Measurements from ENCODE around the gene POU3F2.

POU3F2 gene

GRCh38 chr6:98831057-98831958 is 3.1 kb upstream of the POU3F2 start:
- DNase-seq: peak; percentile 82

GRCh38 chr6:98831959-98832283 is 2.5 kb upstream of the POU3F2 start:
- no peak for DNase-seq

DNA sequence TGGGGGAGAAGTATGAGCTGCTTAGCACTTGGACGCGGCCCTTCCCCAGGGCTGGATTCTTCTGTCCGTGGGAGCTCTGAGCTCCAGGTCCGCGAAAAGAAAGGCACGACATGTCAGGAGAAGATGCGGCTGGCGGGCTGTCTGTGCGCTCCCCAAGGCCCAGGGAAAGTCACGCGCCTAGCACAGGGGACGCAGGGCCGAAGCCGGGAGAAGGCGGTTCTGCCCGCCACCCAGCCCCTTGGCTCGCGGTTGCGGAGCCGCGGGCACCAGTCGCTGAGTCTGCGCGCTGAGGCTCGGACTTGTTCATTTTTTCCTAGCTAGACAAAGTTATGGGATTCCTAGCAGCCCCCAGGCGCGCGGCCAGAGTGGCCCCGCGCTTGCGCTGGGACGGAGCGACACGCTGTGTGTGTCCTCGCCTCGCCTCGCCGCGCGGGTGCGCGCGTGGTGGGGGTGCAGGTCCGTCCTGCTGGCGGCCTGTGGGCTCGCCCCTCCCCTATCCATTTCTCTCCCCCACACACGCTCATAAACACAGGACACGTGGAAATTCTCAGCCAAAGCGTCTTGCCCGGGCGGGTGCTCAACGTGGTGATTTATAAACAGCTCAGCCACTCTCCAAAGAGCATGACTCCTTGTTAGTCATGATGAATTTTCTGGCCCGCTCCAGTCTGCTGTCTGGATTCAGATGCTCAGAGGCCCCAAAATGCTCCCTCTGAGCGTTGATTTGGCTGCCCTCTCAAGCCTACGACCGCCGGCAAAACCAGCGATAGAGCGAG is 1.9 kb upstream of the POU3F2 start:
- DNase-seq: peak; percentile 36

- DNase-seq: peak; percentile 45
These were observed 1.4 kb upstream of the POU3F2 start for GRCh38 chr6:98833057-98833306.

DNA sequence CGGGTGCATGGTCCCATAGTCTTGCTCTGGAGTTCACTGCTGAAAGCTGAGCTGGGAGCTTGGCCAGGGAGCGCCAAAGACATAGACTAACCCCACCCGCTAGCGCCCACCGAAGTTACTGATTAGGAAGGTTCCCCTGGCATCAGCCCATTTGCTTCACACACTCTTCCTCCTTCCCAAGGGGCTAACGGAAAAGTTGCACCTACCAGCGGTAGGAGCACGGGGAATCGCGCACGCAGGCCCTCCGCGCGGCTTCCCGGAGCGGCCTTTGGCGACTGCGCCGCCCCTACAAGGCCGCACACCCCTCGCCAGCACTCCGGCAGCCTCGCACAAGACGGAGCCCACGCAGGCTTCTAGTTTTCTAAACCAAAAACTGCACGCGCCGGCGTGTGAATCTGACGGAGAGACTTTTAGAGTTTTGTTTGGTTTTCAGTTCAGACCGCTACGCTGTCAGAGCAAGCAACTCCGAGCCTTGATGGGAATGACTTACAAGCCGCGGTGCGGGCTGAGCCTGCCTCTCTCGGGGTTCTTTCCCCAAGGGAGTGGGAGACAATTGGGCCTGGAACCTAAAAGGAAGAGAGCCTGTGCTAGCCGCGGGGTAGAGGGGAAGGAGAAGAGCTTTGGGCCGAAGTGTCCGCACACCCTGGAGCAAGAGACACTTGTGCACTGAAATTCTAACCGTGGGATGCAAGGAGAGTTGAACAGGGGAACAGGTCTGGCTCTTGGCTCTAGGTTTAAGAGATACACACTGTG is 891 bp upstream of the POU3F2 start:
- DNase-seq: peak; percentile 59

GRCh38 chr6:98835149-98836024 is 1.0 kb downstream of the POU3F2 start:
- peak; percentile 54 for DNase-seq

- DNase-seq: peak; percentile 54
These were observed 1.9 kb downstream of the POU3F2 start for GRCh38 chr6:98836025-98836961.

DNA sequence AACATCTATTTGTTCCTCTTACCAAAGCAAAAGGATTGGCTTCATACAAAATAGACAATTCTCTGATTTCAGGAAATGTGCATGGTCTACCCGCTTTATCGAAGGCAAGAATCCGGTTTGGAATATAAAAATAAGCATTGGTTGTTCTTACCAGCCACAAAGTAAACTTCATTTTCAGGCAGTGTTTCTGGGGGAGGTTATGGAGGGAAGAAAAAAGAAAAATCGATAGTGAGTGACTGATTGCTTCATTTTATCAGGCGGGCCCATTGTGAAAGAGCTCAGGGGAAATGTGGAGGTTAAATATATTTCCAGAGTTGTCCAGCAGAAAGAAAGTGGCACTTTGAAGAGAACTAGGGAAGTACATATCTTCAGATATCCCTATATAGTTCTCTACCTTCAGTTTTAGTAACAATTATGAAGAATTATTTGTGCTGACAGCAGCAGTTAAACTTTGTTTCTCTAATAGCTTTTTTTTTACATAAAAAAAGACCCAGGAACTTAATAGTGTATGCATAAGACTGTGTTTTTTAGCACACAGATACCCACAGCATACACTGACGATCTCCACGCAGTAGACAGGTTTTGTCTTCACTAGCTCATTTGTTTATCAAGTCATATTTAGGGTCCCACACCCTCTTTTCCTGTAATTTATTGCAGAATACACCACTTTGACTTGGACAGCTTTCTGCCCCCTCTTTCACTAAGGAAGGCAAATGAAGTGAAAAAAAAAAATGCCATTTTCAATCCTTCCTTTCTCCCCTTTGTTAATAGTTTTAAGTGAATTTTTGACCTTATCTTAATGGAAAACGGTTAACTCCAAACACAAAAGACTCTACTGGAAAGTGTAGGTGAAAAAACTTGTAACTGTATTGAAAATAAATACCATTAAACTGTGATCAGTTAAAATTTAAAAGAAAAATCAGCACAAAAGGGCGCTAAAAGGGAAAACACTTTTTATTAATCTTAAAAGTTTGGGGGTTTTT is 2.9 kb downstream of the POU3F2 start:
- DNase-seq: no peak

GRCh38 chr6:98838032-98838431 is 3.7 kb downstream of the POU3F2 start:
- no peak for DNase-seq

DNA sequence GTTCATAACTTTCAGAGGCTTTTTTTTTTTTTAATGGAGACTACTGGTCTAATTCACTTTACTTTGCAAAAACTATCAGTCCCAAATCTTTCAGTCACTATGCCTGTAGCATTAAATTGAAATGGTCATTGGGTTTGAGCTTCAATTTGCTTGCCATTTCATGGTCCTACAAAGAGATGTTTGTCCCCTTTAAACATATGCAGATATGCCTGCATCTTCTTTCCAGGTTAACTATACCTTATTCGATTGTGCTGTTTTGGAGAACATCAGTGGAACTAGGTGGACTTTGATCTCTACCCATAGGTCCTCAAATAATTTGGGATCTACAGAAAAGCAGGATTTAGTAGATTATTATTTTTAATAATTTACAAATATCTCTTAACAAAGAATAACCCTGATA is 4.6 kb downstream of the POU3F2 start:
- DNase-seq: no peak

DNA sequence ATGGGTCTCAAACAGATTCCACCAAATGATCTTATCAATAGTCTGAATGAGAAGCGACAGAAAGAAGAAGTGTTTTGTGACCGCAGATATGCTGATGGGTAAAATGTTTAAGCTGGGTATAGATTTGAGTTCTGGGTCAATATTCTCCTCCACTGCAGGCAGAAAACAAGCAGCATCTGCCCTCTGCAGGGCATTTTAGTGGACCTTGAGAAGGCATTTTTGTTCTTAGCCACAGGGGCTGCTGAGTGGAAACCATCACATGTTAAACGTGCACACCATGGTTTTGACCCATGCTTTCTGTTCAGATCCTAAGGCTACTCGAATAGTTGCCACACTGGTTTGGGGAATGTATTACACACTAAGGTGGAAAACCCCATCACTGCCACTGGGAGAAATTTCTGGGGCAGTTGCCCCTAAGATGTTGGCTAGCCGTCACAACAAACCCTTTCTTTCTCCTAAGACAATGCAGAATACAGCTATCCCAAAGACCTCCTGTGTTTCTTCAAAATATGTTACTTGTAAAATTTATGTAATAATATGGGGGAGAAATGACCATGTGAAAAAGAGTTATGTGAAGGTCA is 5.5 kb downstream of the POU3F2 start:
- no peak for DNase-seq

- no peak for DNase-seq
These were observed 6.0 kb downstream of the POU3F2 start for GRCh38 chr6:98840385-98840784.

DNA sequence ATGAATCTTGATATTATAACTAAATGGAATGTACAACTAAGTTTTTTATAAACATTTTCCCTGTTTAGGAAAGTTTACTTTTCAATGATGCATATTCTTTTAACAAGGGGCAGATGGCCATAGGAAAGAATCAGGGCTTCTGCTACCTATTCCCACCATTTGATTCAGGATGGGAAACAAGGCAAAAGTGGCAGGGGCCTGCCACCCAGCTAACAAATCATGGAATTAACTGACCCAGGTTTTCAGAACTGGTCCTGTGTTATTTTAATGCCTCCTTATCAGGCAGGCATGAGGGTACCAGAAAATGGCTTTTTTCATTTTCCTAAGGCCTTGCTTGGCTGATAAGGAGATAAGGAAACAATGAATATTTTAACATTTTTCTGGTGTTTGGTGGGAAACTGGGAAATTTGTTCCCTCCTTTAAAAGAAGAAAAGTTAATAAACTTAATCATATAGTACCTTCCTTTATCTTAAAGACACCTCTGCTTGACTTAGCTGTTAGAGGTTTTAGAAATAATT is 6.7 kb downstream of the POU3F2 start:
- no peak for DNase-seq

GRCh38 chr6:98841621-98842341 is 7.4 kb downstream of the POU3F2 start:
- DNase-seq: no peak

DNA sequence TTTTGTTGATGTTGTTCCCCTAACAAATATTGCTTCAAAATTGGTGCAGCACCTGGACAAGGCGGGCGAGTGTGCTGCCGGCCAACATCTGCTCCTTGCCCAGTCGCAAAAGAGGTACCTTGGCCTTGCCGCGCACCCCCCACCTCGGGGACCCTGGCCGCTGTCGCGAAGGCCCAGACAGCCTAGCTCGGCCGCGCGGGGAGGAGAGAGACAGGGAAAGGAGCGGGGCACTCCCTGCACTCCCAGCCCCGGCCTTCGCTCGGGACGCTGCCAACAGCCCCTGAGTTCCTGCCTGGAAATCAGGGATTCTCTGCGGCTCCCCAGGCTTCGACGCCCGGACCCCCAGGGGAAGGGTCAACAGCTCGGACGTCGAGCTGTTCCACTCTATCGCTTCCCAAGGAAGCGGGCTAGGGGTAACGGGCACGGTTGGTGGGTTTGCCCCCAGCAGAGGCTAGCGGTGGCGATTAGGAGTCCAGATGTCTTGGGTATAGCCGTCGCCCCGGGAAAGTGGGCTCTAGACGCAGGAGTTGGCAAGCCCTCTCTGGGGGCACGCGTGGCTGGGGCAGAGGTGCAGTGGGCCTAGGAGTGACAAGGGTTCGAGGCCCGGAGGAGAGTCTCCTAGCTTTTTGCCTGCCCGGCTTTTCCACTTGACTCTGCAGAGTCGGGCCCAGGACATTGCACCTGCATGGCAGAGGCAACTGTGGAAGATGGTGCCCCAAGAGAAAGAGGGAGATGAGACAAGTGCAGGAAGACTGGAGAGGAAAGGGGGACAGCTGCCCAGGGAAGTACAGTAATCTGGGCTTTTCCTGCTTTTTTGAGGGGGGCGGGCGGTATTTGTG is 8.2 kb downstream of the POU3F2 start:
- no peak for DNase-seq

DNA sequence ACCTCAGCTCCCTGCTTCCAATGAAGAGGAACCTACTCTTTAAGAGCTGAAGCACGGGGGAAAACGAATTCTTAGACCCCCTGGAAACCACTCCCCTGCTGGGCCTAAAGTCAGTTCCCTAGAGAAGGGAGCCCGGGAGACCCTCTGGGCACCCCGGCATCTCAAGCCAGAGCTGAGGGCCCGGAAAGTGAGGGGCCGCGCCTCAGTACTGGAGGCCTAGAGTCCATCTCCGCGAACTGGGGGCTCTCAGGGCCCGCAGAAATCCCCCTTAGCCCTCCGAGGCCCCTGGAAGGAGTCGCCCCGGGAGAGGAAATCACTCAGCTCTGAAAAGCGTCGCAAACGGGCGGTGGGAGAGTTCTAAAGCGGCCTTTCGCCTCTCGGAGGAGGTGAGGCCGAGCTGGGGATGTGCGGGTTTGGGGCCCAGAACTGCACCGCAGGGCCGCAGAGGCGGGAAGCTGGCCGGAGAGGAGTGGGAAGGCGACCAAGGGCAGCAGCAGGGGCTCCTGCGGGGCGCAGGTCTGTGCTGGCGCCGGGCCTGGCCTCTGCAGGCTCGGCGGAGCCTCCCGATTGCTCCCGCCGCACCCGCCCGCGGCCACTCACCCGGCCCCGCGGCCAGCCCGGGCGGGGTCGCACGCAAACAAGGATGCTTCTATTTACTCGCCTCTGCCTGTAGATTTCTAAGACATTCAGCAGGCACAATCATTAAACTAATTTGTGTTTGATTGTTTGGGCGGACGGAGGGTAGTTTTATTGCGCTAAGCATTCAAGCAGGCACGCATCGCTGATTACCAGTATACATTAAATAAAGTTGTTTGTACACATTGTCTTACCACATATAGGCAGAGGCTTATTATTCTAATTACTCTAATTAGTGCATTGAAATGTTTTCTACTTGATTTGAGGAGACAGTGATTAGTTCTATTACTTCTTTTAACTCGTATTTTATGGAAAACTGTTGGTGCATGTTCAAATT is 9.2 kb downstream of the POU3F2 start:
- DNase-seq: no peak

Measured in NCI-H774 (cell line).